Measurements from ENCODE around the gene KLF8.

Gene KLF8

GRCh38 chrX:56248492-56248891 is 16.3 kb downstream of the KLF8 start:
- FAIRE-seq (peak; percentile 93), DNase-seq (ENCODE audit: insufficient read length) (no peak)
- TF ChIP-seq POLR2AphosphoS5 (IDR thresholded peaks at IDR 0.05; ENCODE audit: low read depth, low read length) (no peak), POLR2A (IDR thresholded peaks at IDR 0.05; ENCODE audit: low read depth, low read length) (no peak), TAF1 (IDR thresholded peaks at IDR 0.05; ENCODE audit: borderline replicate concordance, low read depth, low read length) (no peak)

- DNase-seq (ENCODE audit: insufficient read length) (no peak), FAIRE-seq (no peak)
- TF ChIP-seq TAF1 (IDR thresholded peaks at IDR 0.05; ENCODE audit: borderline replicate concordance, low read depth, low read length) (no peak), POLR2AphosphoS5 (IDR thresholded peaks at IDR 0.05; ENCODE audit: low read depth, low read length) (no peak), POLR2A (IDR thresholded peaks at IDR 0.05; ENCODE audit: low read depth, low read length) (no peak)
Measured at GRCh38 chrX:56253832-56254703, 21.9 kb downstream of the KLF8 start.

GRCh38 chrX:56268888-56269287 is 36.7 kb downstream of the KLF8 start:
- TF ChIP-seq POLR2AphosphoS5 (IDR thresholded peaks at IDR 0.05; ENCODE audit: low read depth, low read length): no peak
- no peak for TF ChIP-seq TAF1 (IDR thresholded peaks at IDR 0.05; ENCODE audit: borderline replicate concordance, low read depth, low read length)
- no peak for TF ChIP-seq POLR2A (IDR thresholded peaks at IDR 0.05; ENCODE audit: low read depth, low read length)
- FAIRE-seq (peak; percentile 76), DNase-seq (ENCODE audit: insufficient read length) (no peak)

DNA sequence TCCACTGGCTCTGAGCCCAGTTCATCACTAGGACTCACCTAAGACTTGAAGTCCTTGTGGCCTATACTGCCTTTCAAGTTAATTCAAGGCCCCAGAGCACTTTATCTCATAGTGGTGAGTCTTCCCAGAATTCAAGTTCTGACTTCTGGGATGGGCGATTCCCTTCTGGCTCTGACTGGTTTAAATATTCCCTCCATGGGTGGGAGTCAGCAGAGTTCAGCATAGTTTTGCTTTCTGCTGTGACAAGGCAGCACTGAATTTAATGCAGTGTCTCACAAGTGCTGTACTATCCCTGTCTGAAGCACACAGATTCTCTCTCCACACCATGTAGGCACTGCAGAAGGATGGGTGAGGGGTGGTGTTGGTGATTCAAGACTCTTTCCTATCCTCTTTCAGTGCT is 46.5 kb downstream of the KLF8 start:
- no peak for DNase-seq (ENCODE audit: insufficient read length)
- TF ChIP-seq POLR2AphosphoS5 (IDR thresholded peaks at IDR 0.05; ENCODE audit: low read depth, low read length): no peak
- TF ChIP-seq TAF1 (IDR thresholded peaks at IDR 0.05; ENCODE audit: borderline replicate concordance, low read depth, low read length): no peak
- no peak for TF ChIP-seq POLR2A (IDR thresholded peaks at IDR 0.05; ENCODE audit: low read depth, low read length)
- no peak for FAIRE-seq

- FAIRE-seq (no peak), DNase-seq (ENCODE audit: insufficient read length) (no peak)
- no peak for TF ChIP-seq TAF1 (IDR thresholded peaks at IDR 0.05; ENCODE audit: borderline replicate concordance, low read depth, low read length)
- no peak for TF ChIP-seq POLR2AphosphoS5 (IDR thresholded peaks at IDR 0.05; ENCODE audit: low read depth, low read length)
- TF ChIP-seq POLR2A (IDR thresholded peaks at IDR 0.05; ENCODE audit: low read depth, low read length): no peak
Measured at GRCh38 chrX:56279863-56280262, 47.7 kb downstream of the KLF8 start.

DNA sequence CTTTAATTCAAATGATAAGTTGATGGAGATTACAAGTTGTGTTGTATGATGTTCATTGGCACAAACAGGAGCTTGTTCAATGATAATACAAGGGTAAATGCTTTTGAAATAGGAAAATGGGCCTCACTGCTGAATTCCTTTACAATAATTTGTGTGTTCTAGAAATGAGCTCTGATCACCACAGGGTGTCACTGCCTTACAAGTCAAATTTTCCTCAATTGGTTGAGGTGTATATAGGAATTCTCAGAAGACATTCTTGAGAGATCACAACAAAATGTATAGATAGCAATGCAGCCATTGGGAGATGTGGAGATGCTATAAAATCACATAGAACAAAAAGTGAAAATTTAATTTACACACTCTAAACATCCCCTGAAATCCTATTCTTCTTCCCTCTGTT is 49.6 kb downstream of the KLF8 start:
- TF ChIP-seq POLR2AphosphoS5 (IDR thresholded peaks at IDR 0.05; ENCODE audit: low read depth, low read length): no peak
- TF ChIP-seq POLR2A (IDR thresholded peaks at IDR 0.05; ENCODE audit: low read depth, low read length): no peak
- no peak for TF ChIP-seq TAF1 (IDR thresholded peaks at IDR 0.05; ENCODE audit: borderline replicate concordance, low read depth, low read length)
- FAIRE-seq (no peak), DNase-seq (ENCODE audit: insufficient read length) (no peak)

DNA sequence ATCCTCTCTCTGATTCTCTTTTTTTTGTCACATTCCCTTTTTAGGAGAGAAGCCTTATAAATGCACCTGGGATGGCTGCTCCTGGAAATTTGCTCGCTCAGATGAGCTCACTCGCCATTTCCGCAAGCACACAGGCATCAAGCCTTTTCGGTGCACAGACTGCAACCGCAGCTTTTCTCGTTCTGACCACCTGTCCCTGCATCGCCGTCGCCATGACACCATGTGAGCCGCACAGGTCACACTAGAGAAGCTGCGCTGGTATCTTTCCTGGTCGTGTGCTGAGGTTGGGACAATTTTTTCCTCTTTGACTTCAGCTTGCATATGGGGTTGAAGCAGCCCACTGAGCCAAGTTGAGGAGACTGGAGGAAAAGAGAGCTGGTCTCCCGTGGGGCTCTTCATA is 52.1 kb downstream of the KLF8 start:
- no peak for FAIRE-seq
- no peak for DNase-seq (ENCODE audit: insufficient read length)

GRCh38 chrX:56288608-56289007 is 56.5 kb downstream of the KLF8 start:
- FAIRE-seq: no peak
- TF ChIP-seq POLR2A (IDR thresholded peaks at IDR 0.05; ENCODE audit: low read depth, low read length): no peak
- no peak for TF ChIP-seq TAF1 (IDR thresholded peaks at IDR 0.05; ENCODE audit: borderline replicate concordance, low read depth, low read length)
- no peak for TF ChIP-seq POLR2AphosphoS5 (IDR thresholded peaks at IDR 0.05; ENCODE audit: low read depth, low read length)
- DNase-seq (ENCODE audit: insufficient read length): no peak

More for the DNA sequence above, 52.1 kb downstream of the KLF8 start:
- TF ChIP-seq POLR2AphosphoS5 (IDR thresholded peaks at IDR 0.05; ENCODE audit: low read depth, low read length) (no peak), TAF1 (IDR thresholded peaks at IDR 0.05; ENCODE audit: borderline replicate concordance, low read depth, low read length) (no peak), POLR2A (IDR thresholded peaks at IDR 0.05; ENCODE audit: low read depth, low read length) (no peak)

- DNase-seq (ENCODE audit: insufficient read length) (no peak), FAIRE-seq (no peak)
- TF ChIP-seq POLR2A (IDR thresholded peaks at IDR 0.05; ENCODE audit: low read depth, low read length) (no peak), TAF1 (IDR thresholded peaks at IDR 0.05; ENCODE audit: borderline replicate concordance, low read depth, low read length) (no peak), POLR2AphosphoS5 (IDR thresholded peaks at IDR 0.05; ENCODE audit: low read depth, low read length) (no peak)
Measured at GRCh38 chrX:56289449-56289848, 57.3 kb downstream of the KLF8 start.

GRCh38 chrX:56308726-56309125 is 76.6 kb downstream of the KLF8 start:
- TF ChIP-seq TAF1 (IDR thresholded peaks at IDR 0.05; ENCODE audit: borderline replicate concordance, low read depth, low read length) (no peak), POLR2A (IDR thresholded peaks at IDR 0.05; ENCODE audit: low read depth, low read length) (no peak), POLR2AphosphoS5 (IDR thresholded peaks at IDR 0.05; ENCODE audit: low read depth, low read length) (no peak)
- DNase-seq (ENCODE audit: insufficient read length): no peak
- FAIRE-seq: no peak

GRCh38 chrX:56309881-56310280 is 77.7 kb downstream of the KLF8 start:
- DNase-seq (ENCODE audit: insufficient read length) (no peak), FAIRE-seq (no peak)
- TF ChIP-seq POLR2A (IDR thresholded peaks at IDR 0.05; ENCODE audit: low read depth, low read length): no peak
- TF ChIP-seq POLR2AphosphoS5 (IDR thresholded peaks at IDR 0.05; ENCODE audit: low read depth, low read length): no peak
- TF ChIP-seq TAF1 (IDR thresholded peaks at IDR 0.05; ENCODE audit: borderline replicate concordance, low read depth, low read length): no peak

DNA sequence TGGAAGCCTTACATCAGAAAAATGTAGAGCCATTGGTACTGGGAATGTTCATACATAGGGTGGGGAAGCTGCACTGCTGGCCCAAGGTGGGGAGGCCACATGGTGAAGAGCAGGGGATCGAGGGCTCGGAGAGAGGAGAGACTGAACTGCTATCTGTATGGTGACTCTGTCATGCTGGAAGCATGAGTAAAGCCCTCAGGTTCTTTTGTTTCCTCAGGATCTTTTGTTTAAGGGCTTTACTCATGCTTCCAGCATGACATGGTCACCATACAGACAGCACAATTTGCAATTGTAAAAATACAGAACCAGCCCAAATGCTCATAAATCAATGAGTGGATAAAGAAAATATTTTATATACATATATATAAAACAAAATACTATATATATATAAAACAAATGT is 78.4 kb downstream of the KLF8 start:
- DNase-seq (ENCODE audit: insufficient read length) (no peak), FAIRE-seq (no peak)
- TF ChIP-seq POLR2AphosphoS5 (IDR thresholded peaks at IDR 0.05; ENCODE audit: low read depth, low read length) (no peak), POLR2A (IDR thresholded peaks at IDR 0.05; ENCODE audit: low read depth, low read length) (no peak), TAF1 (IDR thresholded peaks at IDR 0.05; ENCODE audit: borderline replicate concordance, low read depth, low read length) (no peak)

Data from GM12892 (cell line).